ENCODE data around the gene UNC13B. TPM values are rescaled to one million over a fixed set of nuclear protein-coding genes. Genes with fewer than 3 reads are reported as not detected.
A peak's percentile ranks its signal among the peaks of the same experiment; 100 is the strongest.

Gene UNC13B
- total and polyA plus RNA-seq, 9 of the 15 experiments (the other 6 are each of a cell fraction or from before 2014, with no cell fraction given), result 2.4 to 11.5 (median 8.6) TPM

- TF ChIP-seq, protein P1, sequence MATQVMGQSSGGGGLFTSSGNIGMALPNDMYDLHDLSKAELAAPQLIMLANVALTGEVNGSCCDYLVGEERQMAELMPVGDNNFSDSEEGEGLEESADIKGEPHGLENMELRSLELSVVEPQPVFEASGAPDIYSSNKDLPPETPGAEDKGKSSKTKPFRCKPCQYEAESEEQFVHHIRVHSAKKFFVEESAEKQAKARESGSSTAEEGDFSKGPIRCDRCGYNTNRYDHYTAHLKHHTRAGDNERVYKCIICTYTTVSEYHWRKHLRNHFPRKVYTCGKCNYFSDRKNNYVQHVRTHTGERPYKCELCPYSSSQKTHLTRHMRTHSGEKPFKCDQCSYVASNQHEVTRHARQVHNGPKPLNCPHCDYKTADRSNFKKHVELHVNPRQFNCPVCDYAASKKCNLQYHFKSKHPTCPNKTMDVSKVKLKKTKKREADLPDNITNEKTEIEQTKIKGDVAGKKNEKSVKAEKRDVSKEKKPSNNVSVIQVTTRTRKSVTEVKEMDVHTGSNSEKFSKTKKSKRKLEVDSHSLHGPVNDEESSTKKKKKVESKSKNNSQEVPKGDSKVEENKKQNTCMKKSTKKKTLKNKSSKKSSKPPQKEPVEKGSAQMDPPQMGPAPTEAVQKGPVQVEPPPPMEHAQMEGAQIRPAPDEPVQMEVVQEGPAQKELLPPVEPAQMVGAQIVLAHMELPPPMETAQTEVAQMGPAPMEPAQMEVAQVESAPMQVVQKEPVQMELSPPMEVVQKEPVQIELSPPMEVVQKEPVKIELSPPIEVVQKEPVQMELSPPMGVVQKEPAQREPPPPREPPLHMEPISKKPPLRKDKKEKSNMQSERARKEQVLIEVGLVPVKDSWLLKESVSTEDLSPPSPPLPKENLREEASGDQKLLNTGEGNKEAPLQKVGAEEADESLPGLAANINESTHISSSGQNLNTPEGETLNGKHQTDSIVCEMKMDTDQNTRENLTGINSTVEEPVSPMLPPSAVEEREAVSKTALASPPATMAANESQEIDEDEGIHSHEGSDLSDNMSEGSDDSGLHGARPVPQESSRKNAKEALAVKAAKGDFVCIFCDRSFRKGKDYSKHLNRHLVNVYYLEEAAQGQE (IDR thresholded peaks at IDR 0.05; ENCODE audit: borderline replicate concordance), result peak; percentile 88
- TF ChIP-seq, protein P1 (CRISPR knock-in tag; IDR thresholded peaks at IDR 0.05; ENCODE audit: low read depth), result no peak
Measured at GRCh38 chr9:35115680-35116538, 45.9 kb upstream of the UNC13B start, which contains the start of gene ATOSB (continued).
